Ishikawa (cell line): ENCODE measurements around the gene FASTKD1.

ENCODE experiments used
- CEBPB ChIP-seq: IDR thresholded peaks from 2 replicates; pipeline ENCODE4 v1.6.1; 2012
- CREB1 ChIP-seq: IDR thresholded peaks from 2 replicates; pipeline ENCODE4 v1.6.1; 2012; ENCODE audit warnings: low read depth
- EGR1 ChIP-seq: IDR thresholded peaks from 2 replicates; pipeline ENCODE4 v1.6.1; 2012
- EP300 ChIP-seq: IDR thresholded peaks from 2 replicates; pipeline ENCODE4 v1.6.1; 2012; ENCODE audit warnings: borderline replicate concordance
- FOXM1 ChIP-seq: IDR thresholded peaks from 2 replicates; pipeline ENCODE4 v1.6.1; 2012; ENCODE audit warnings: low read depth, borderline replicate concordance
- NFIC ChIP-seq: IDR thresholded peaks from 2 replicates; pipeline ENCODE4 v1.6.1; 2012
- RAD21 ChIP-seq: IDR thresholded peaks from 2 replicates; pipeline ENCODE4 v1.6.1; 2012; ENCODE audit warnings: low read depth
- TAF1 ChIP-seq: IDR thresholded peaks from 2 replicates; pipeline ENCODE4 v1.6.1; 2012; ENCODE audit warnings: low read depth, mild to moderate bottlenecking
- TCF12 ChIP-seq: IDR thresholded peaks from 2 replicates; pipeline ENCODE4 v1.6.1; 2012; ENCODE audit warnings: low read depth
- TEAD4 ChIP-seq: IDR thresholded peaks from 2 replicates; pipeline ENCODE4 v1.6.1; 2012
- YY1 ChIP-seq: IDR thresholded peaks from 2 replicates; pipeline ENCODE4 v1.6.1; 2012; ENCODE audit warnings: low read depth
- ZBTB7A ChIP-seq: IDR thresholded peaks from 2 replicates; pipeline ENCODE4 v1.6.1; 2012; ENCODE audit warnings: low read depth
- TF ChIP-seq, protein P1 (sequence below): IDR thresholded peaks from 2 replicates; pipeline ENCODE4 v1.6.1; 2012
- TF ChIP-seq, protein P2 (sequence below): IDR thresholded peaks from 2 replicates; pipeline ENCODE4 v1.6.1; 2012; ENCODE audit warnings: low read depth, mild to moderate bottlenecking
- TF ChIP-seq, protein P3 (sequence below): IDR thresholded peaks from 2 replicates; pipeline ENCODE4 v1.6.1; 2012

FASTKD1 gene

DNA sequence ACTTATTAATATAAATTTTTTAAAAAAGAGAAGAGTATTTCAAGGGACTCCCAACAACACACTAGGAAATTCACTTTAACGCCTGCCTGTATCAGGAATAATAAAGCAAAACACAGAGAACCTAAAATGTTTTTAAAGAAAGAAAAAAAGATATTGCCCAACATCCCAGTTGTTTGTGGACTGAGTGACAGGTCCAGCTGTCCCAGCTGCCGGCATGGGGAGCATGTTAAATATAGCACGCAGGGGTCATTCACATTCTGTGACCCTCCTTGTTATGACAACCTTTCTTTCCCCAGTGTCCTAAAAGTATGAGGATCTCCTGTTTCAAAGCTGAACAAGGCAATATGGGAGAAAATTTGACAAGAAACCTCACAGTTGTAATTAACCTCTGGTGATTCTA, 59.7 kb downstream of the FASTKD1 start:
- TF ChIP-seq, protein P1, sequence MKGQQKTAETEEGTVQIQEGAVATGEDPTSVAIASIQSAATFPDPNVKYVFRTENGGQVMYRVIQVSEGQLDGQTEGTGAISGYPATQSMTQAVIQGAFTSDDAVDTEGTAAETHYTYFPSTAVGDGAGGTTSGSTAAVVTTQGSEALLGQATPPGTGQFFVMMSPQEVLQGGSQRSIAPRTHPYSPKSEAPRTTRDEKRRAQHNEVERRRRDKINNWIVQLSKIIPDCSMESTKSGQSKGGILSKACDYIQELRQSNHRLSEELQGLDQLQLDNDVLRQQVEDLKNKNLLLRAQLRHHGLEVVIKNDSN: no peak
- no peak for TF ChIP-seq RAD21

DNA sequence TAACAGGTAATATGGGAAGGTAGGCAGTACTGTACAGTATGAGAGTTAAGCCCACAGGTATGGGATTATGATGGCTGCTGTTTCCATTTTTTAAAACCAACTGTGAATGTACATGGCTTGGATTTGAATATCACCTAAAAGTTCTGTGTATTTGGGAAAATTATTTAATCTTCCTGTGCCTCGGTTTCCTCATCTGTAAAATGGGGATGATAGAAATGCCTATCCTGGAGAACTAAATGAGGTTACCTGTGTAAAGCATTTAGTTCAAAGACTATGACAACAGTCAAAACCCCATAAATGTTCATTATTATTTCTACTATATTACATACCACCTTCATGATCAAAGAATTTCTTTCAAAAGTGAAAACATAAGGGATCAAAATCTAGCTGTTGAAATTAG, 60.6 kb downstream of the FASTKD1 start:
- no peak for TF ChIP-seq EGR1
- no peak for TF ChIP-seq TCF12
- no peak for TF ChIP-seq RAD21
- TF ChIP-seq, protein P1: no peak
- TF ChIP-seq ZBTB7A: no peak
- no peak for TF ChIP-seq TAF1
- no peak for TF ChIP-seq CREB1
- TF ChIP-seq CEBPB: no peak
- TF ChIP-seq, protein P2, sequence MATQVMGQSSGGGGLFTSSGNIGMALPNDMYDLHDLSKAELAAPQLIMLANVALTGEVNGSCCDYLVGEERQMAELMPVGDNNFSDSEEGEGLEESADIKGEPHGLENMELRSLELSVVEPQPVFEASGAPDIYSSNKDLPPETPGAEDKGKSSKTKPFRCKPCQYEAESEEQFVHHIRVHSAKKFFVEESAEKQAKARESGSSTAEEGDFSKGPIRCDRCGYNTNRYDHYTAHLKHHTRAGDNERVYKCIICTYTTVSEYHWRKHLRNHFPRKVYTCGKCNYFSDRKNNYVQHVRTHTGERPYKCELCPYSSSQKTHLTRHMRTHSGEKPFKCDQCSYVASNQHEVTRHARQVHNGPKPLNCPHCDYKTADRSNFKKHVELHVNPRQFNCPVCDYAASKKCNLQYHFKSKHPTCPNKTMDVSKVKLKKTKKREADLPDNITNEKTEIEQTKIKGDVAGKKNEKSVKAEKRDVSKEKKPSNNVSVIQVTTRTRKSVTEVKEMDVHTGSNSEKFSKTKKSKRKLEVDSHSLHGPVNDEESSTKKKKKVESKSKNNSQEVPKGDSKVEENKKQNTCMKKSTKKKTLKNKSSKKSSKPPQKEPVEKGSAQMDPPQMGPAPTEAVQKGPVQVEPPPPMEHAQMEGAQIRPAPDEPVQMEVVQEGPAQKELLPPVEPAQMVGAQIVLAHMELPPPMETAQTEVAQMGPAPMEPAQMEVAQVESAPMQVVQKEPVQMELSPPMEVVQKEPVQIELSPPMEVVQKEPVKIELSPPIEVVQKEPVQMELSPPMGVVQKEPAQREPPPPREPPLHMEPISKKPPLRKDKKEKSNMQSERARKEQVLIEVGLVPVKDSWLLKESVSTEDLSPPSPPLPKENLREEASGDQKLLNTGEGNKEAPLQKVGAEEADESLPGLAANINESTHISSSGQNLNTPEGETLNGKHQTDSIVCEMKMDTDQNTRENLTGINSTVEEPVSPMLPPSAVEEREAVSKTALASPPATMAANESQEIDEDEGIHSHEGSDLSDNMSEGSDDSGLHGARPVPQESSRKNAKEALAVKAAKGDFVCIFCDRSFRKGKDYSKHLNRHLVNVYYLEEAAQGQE: no peak
- TF ChIP-seq FOXM1: no peak
- TF ChIP-seq, protein P3, sequence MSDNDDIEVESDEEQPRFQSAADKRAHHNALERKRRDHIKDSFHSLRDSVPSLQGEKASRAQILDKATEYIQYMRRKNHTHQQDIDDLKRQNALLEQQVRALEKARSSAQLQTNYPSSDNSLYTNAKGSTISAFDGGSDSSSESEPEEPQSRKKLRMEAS: no peak
- no peak for TF ChIP-seq EP300
- no peak for TF ChIP-seq YY1
- no peak for TF ChIP-seq TEAD4
- TF ChIP-seq NFIC: no peak

DNA sequence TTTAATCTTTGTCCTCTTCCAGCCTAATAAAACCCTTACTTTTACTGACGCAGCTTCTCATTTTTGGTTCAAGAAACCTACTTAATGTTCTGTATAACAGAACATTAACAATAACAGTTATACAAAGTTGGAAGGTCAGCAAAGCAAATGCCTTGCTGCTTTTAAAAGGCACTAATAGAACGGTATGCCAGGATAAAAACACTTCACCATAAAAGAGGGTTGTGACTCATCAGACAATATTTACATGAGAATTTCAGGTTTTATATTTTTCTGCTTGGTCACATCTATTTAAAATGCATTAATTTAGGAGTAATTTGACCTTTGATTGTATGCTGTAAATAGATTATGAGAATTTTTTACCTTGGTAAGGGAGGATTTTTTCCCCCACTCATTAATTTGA, 61.1 kb downstream of the FASTKD1 start:
- no peak for TF ChIP-seq CEBPB
- TF ChIP-seq, protein P3: no peak
- TF ChIP-seq, protein P1: no peak
- TF ChIP-seq EGR1: no peak
- no peak for TF ChIP-seq TCF12
- no peak for TF ChIP-seq EP300
- TF ChIP-seq TAF1: no peak
- TF ChIP-seq ZBTB7A: no peak
- TF ChIP-seq, protein P2: no peak
- no peak for TF ChIP-seq YY1
- no peak for TF ChIP-seq FOXM1
- no peak for TF ChIP-seq CREB1
- no peak for TF ChIP-seq RAD21

DNA sequence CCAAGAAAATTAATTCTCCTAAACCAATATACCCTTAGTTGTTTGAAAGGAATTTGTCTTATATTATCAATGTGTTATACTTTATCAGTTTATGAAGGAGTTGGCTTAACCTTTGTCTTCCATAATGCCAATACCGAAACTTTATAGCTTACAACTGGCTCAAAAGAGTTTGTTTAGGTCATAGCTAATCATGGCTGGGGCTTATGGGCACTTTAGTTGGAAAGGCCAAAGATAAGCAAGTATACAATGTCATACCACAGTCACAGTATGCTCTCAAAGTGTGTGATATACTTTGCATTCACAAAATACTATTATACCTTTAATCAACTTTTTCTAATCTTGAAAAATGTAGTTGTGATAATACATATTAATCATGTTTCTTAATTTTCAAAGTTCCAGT, 61.8 kb downstream of the FASTKD1 start:
- TF ChIP-seq CEBPB (no peak), TCF12 (no peak), NFIC (no peak), CREB1 (no peak), TEAD4 (no peak), ZBTB7A (no peak), EP300 (no peak)
- TF ChIP-seq, protein P2: no peak
- TF ChIP-seq, protein P3: no peak
